ENCODE results near the gene PTEN.

PTEN gene

GRCh38 chr10:87849001-87849400, 14.4 kb upstream of the PTEN start (continued):
- TF ChIP-seq WT1 (tag by site-specific recombination; IDR thresholded peaks at IDR 0.05), result peak; percentile 33
- TF ChIP-seq SCRT2 (tag by site-specific recombination; IDR thresholded peaks at IDR 0.05), result peak; percentile 89
- 0 out of 2 replicates have a peak, but pooled peaks have one; percentile 26 for TF ChIP-seq OSR2 (tag by site-specific recombination; IDR thresholded peaks at IDR 0.05)
- no peak for TF ChIP-seq ZSCAN4 (tag by site-specific recombination; IDR thresholded peaks at IDR 0.05)
- TF ChIP-seq SCRT1 (tag by site-specific recombination; IDR thresholded peaks at IDR 0.05; ENCODE audit: borderline replicate concordance), result peak; percentile 83
- peak; percentile 40; the same call in 1 of the 2 replicates for TF ChIP-seq ZNF623 (tag by site-specific recombination; IDR thresholded peaks at IDR 0.05)
- no peak for TF ChIP-seq ZNF416 (tag by site-specific recombination; IDR thresholded peaks at IDR 0.05)

- ChIA-PET CTCF (interaction anchor here (0.6 to 4.5 kb wide), 19 partner anchors 8 to 714 kb away, joined by 3 to 26 read pairs (median 3); no protein-coding TSS in a partner anchor), POLR2A (interaction anchor here (1.4 to 2.3 kb wide), 3 partner anchors 11 to 33 kb away, joined by 4 to 7 read pairs (median 5); partner anchors contain the start of genes ATAD1, KLLN and PTEN)
- no peaks in the 10 kb centered on the region for H3K36me3 ChIP-seq (ENCODE audit: control insufficient read depth in 2 of 2, insufficient read depth in 1 of 2, low read length in 2 of 2)
- no peak overlapping the region for H3K27ac ChIP-seq (ENCODE audit: extremely low read depth, low read depth, low read length)
- peaks cover 17% of the 10 kb centered on the region for H3K4me1 ChIP-seq (ENCODE audit: control insufficient read depth, insufficient read depth, low read length)
- no peak for TF ChIP-seq ZNF23 (tag by site-specific recombination; IDR thresholded peaks at IDR 0.05; ENCODE audit: borderline replicate concordance)
- 0 out of 2 replicates have a peak, but pooled peaks have one; percentile 12 for TF ChIP-seq SCRT2 (tag by site-specific recombination; IDR thresholded peaks at IDR 0.05)
- no peak for TF ChIP-seq ZNF776 (tag by site-specific recombination; IDR thresholded peaks at IDR 0.05; ENCODE audit: borderline replicate concordance)
- peak; percentile 66; the same call in 1 of the 2 replicates for TF ChIP-seq TRIM28 (IDR thresholded peaks at IDR 0.05; ENCODE audit: borderline replicate concordance, low read length)
- TF ChIP-seq ZNF654 (tag by site-specific recombination; IDR thresholded peaks at IDR 0.05; ENCODE audit: low read depth), result peak; percentile 92
- no peak for TF ChIP-seq HIC1 (tag by site-specific recombination; IDR thresholded peaks at IDR 0.05)
- TF ChIP-seq PRDM1 (tag by site-specific recombination; IDR thresholded peaks at IDR 0.05), result peak; percentile 53
- TF ChIP-seq ZNF785 (tag by site-specific recombination; IDR thresholded peaks at IDR 0.05), result no peak
- TF ChIP-seq ZNF366 (tag by site-specific recombination; conservative IDR thresholded peaks at IDR 0.05), result 0 out of 2 replicates have a peak, but pooled peaks have one; percentile 10
- no peak for TF ChIP-seq ZNF362 (tag by site-specific recombination; IDR thresholded peaks at IDR 0.05)
- TF ChIP-seq MZF1 (tag by site-specific recombination; IDR thresholded peaks at IDR 0.05; ENCODE audit: borderline replicate concordance), result peak; percentile 48; the same call in 1 of the 2 replicates
- TF ChIP-seq ZNF600 (tag by site-specific recombination; IDR thresholded peaks at IDR 0.05), result 0 out of 2 replicates have a peak, but pooled peaks have one; percentile 18
- peak; percentile 61; the same call in 1 of the 2 replicates for TF ChIP-seq ZNF239 (tag by site-specific recombination; IDR thresholded peaks at IDR 0.05)
- TF ChIP-seq ZBTB17 (tag by site-specific recombination; IDR thresholded peaks at IDR 0.05), result peak; percentile 53
- TF ChIP-seq ZNF660 (tag by site-specific recombination; IDR thresholded peaks at IDR 0.05), result peak; percentile 53; the same call in 1 of the 2 replicates
- TF ChIP-seq CTCF (tag by site-specific recombination; IDR thresholded peaks at IDR 0.05), result peak; percentile 59; the same call in 1 of the 2 replicates
- H3K4me3 ChIP-seq (ENCODE audit: low read depth, low read length), result no peak overlapping the region
- H3K9me3 ChIP-seq (ENCODE audit: control insufficient read depth, insufficient read depth, low read depth, low read length), result no peaks in the 10 kb centered on the region
Measured at GRCh38 chr10:87850742-87851205, 12.7 kb upstream of the PTEN start.

All from HEK293 (cell line).